Activated gamma-delta T cell treated with anti-CD3 and anti-CD28 coated beads, Interleukin-2, amount 50 U/mL, for 16 hours (primary cell): ENCODE results near the gene PTPRN2.

Source experiments
- DNase-seq: peaks from one replicate; pipeline ENCODE4 v3.0.0-alpha.2; 2020; ENCODE audit warnings: low read depth

The PTPRN2 gene

GRCh38 chr7:158133515-158134271, 453.9 kb downstream of the PTPRN2 start:
- DNase-seq, result no peak

GRCh38 chr7:158133057-158133456, 454.6 kb downstream of the PTPRN2 start:
- DNase-seq, result no peak

- DNase-seq, result no peak
These were observed 457.6 kb downstream of the PTPRN2 start for GRCh38 chr7:158130023-158130409.

GRCh38 chr7:158129037-158130022, 458.3 kb downstream of the PTPRN2 start:
- DNase-seq, result no peak

GRCh38 chr7:158128572-158128971, 459.1 kb downstream of the PTPRN2 start:
- no peak for DNase-seq

GRCh38 chr7:158127241-158127640, 460.4 kb downstream of the PTPRN2 start:
- no peak for DNase-seq

- no peak for DNase-seq
These were observed 461.0 kb downstream of the PTPRN2 start for GRCh38 chr7:158126661-158127060.

- DNase-seq, result no peak
These were observed 461.9 kb downstream of the PTPRN2 start for GRCh38 chr7:158125721-158126120.

- DNase-seq, result no peak
These were observed 462.5 kb downstream of the PTPRN2 start for GRCh38 chr7:158125091-158125490.

GRCh38 chr7:158124671-158125079, 462.9 kb downstream of the PTPRN2 start:
- no peak for DNase-seq

- DNase-seq, result no peak
These were observed 463.9 kb downstream of the PTPRN2 start for GRCh38 chr7:158123753-158124152.

- no peak for DNase-seq
These were observed 464.4 kb downstream of the PTPRN2 start for GRCh38 chr7:158123214-158123613.

GRCh38 chr7:158121441-158122045, 466.1 kb downstream of the PTPRN2 start:
- DNase-seq, result no peak

GRCh38 chr7:158120716-158121115, 466.9 kb downstream of the PTPRN2 start:
- no peak for DNase-seq

- no peak for DNase-seq
These were observed 467.3 kb downstream of the PTPRN2 start for GRCh38 chr7:158120316-158120715.

- DNase-seq, result no peak
These were observed 470.0 kb downstream of the PTPRN2 start for GRCh38 chr7:158117341-158118222.

- DNase-seq, result no peak
These were observed 471.4 kb downstream of the PTPRN2 start for GRCh38 chr7:158116235-158116634.

- no peak for DNase-seq
These were observed 473.4 kb downstream of the PTPRN2 start for GRCh38 chr7:158114056-158114850.

- DNase-seq, result no peak
These were observed 474.1 kb downstream of the PTPRN2 start for GRCh38 chr7:158113321-158114025.
